RWPE1 (cell line): Measurements from ENCODE around the gene LATS2.

Experiments
- CTCF ChIA-PET: fragments of 350-600 bp; sonication (Branson Sonifier 250); formaldehyde crosslinking; extraction: SDS; loops from one replicate; lab custom pipeline; 2021; lab: Yijun Ruan, JAX
- POLR2A ChIA-PET: fragments of 400-600 bp; formaldehyde crosslinking; extraction: SDS; loops from one replicate; lab custom pipeline; 2020; ENCODE audit warnings: antibody characterized with exemption; ENCODE audit not compliant: low non-redundant PET; lab: Yijun Ruan, JAX
- DNase-seq: peaks from one replicate; pipeline ENCODE4 v3.0.0; 2012; ENCODE audit warnings: low spot score
- H3K27ac ChIP-seq: fragments of 450-650 bp; 2 replicates; pipeline ENCODE4 v1.5.1; 2017
- TF ChIP-seq, protein P1 (sequence below): fragments of 450-650 bp; conservative IDR thresholded peaks from 2 replicates; pipeline ENCODE4 v1.5.1; 2017; ENCODE audit warnings: low read depth, mild to moderate bottlenecking

Gene LATS2

GRCh38 chr13:21071015-21071414 lies 9.6 kb upstream of the LATS2 start:
- DNase-seq, result no peak
- POLR2A ChIA-PET, result no interaction called here
- CTCF ChIA-PET, result interaction anchor here (0.6 kb wide), 2 partner anchors 30 to 645 kb away, joined by 3 to 4 read pairs; no protein-coding TSS in a partner anchor
- peak overlapping the region; percentile 68 for H3K27ac ChIP-seq
- TF ChIP-seq, protein P1, sequence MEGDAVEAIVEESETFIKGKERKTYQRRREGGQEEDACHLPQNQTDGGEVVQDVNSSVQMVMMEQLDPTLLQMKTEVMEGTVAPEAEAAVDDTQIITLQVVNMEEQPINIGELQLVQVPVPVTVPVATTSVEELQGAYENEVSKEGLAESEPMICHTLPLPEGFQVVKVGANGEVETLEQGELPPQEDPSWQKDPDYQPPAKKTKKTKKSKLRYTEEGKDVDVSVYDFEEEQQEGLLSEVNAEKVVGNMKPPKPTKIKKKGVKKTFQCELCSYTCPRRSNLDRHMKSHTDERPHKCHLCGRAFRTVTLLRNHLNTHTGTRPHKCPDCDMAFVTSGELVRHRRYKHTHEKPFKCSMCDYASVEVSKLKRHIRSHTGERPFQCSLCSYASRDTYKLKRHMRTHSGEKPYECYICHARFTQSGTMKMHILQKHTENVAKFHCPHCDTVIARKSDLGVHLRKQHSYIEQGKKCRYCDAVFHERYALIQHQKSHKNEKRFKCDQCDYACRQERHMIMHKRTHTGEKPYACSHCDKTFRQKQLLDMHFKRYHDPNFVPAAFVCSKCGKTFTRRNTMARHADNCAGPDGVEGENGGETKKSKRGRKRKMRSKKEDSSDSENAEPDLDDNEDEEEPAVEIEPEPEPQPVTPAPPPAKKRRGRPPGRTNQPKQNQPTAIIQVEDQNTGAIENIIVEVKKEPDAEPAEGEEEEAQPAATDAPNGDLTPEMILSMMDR, result no peak

- TF ChIP-seq, protein P1, result no peak
- ChIA-PET POLR2A (interaction anchor here (0.6 kb wide), 1 partner anchor 49 kb away, joined by 3 read pairs; no protein-coding TSS in a partner anchor), CTCF (interaction anchor here (0.5 to 0.8 kb wide), 3 partner anchors 8 to 241 kb away, joined by 3 to 4 read pairs (median 4); no protein-coding TSS in a partner anchor)
- peak; percentile 73 for DNase-seq
- no peak overlapping the region; the same call in 1 of the 2 replicates for H3K27ac ChIP-seq
Observed at GRCh38 chr13:21069561-21070004, 8.2 kb upstream of the LATS2 start.

DNA sequence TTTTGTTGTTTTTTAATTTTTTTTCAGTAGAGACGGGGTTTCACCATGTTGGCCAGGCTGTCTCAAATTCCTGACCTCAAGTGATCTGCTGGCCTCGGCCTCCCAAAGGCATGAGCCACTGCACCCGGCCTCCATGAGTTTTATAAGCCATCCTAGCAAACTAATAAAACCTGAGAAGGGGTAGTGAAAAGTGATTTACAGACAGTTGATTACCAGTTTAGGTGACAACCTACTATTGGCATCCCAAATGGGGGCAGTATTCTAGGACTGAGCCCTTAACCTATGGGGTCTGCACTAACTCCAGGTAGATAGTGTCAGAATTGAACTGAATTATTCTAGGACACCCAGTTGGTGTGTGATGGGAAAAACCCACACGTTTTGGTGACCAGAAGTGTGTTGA lies 6.5 kb upstream of the LATS2 start:
- DNase-seq, result no peak
- POLR2A ChIA-PET, result no interaction called here

GRCh38 chr13:21066946-21067345 lies 5.6 kb upstream of the LATS2 start:
- TF ChIP-seq, protein P1, result no peak
- H3K27ac ChIP-seq, result no peak overlapping the region
- CTCF ChIA-PET, result interaction anchor here (0.6 kb wide), 1 partner anchor 660 kb away, joined by 3 read pairs; no protein-coding TSS in a partner anchor
- POLR2A ChIA-PET, result no interaction called here
- DNase-seq, result no peak

More for the DNA sequence above, 6.5 kb upstream of the LATS2 start:
- H3K27ac ChIP-seq, result no peak overlapping the region
- TF ChIP-seq, protein P1, result no peak
- CTCF ChIA-PET, result no interaction called here

DNA sequence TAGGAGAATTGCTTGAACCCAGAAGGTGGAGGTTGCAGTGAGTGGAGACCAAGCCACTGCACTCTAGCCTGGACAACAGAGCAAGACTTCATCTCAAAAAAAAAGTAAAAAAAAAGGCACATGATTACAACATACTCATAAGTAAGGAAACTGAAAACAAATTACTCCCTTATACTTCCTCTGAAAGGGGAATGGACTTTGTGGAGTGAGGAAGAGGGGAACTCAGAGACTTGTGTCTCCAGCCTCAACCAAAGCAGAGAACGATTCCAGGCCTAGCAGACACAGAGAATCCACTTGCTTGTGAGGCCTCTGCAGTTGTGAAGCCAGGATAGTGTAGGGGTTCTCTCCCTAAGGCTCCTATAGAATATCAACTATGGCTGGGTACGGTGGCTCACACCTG lies 4.3 kb upstream of the LATS2 start:
- CTCF ChIA-PET, result no interaction called here
- POLR2A ChIA-PET, result no interaction called here
- H3K27ac ChIP-seq, result no peak overlapping the region
- no peak for DNase-seq
- TF ChIP-seq, protein P1, result no peak

DNA sequence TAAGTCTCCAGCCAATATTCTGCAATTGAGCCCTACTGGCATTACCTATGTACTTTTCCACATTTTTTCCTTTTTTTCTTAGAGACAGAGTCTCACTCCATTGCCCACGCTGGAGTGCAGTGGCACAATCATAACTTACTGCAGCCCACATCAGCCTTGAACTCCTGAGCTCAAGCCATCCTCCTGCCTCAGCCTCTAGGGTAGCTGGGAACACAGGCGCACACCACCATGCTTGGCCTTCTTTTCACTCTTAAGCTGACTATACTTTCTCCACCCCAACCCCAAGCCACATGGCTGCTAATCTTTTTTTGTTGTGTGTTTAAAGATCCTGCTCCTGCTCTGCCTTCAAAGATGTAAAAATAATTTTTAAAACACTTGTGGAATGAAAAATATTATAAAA lies 1.6 kb upstream of the LATS2 start:
- no peak overlapping the region for H3K27ac ChIP-seq
- DNase-seq, result no peak
- POLR2A ChIA-PET, result no interaction called here
- TF ChIP-seq, protein P1, result no peak
- CTCF ChIA-PET, result interaction anchor here (0.6 to 0.7 kb wide), 3 partner anchors 29 to 198 kb away, joined by 3 read pairs; no protein-coding TSS in a partner anchor
